ES-I3 (cell line): ENCODE results near the gene MYO15B.
A peak's percentile ranks its signal among the peaks of the same experiment; 100 is the strongest.

Source experiments
- H3K36me3 ChIP-seq: 2 replicates; pipeline ENCODE4 v1.6.1; 2013; ENCODE audit warnings: mild to moderate bottlenecking, low read length, control low read depth, moderate library complexity; ENCODE audit not compliant: insufficient read depth
- H3K4me1 ChIP-seq: 2 replicates; pipeline ENCODE4 v1.6.1; 2013; ENCODE audit warnings: mild to moderate bottlenecking, control low read depth, low read length; ENCODE audit not compliant: insufficient read depth
- H3K9ac ChIP-seq: 2 replicates; pipeline ENCODE4 v1.6.1; 2013; ENCODE audit warnings: low read depth, mild to moderate bottlenecking, low read length, moderate library complexity
- H3K9me3 ChIP-seq: 2 replicates; pipeline ENCODE4 v1.6.1; 2013; ENCODE audit warnings: mild to moderate bottlenecking, low read length, moderate library complexity; ENCODE audit not compliant: control insufficient read depth, insufficient read depth

The MYO15B gene

GRCh38 chr17:75666959-75667790 is 79.6 kb downstream of the MYO15B start, which contains the start of the genes RECQL5 and SAP30BP:
Gene RECQL5, minus strand, starts transcription at chr17:75667154. Its CDS starts 597 bp downstream, at chr17:75666557.
Gene SAP30BP, plus strand, starts transcription at chr17:75667338. Its CDS starts 35 bp downstream, at chr17:75667373.
- Histone ChIP-seq H3K9ac (peak within 1 kb of the TSS; percentile 76), H3K36me3 (peaks cover 26% of the 10 kb centered on the region), H3K4me1 (no peaks in the 10 kb centered on the region), H3K9me3 (no peaks in the 10 kb centered on the region)

GRCh38 chr17:75667825-75668224 is 80.2 kb downstream of the MYO15B start:
- Histone ChIP-seq H3K4me1 (no peaks in the 10 kb centered on the region), H3K36me3 (peaks cover 22% of the 10 kb centered on the region), H3K9ac (peak overlapping the region; percentile 76), H3K9me3 (no peaks in the 10 kb centered on the region)

- no peaks in the 10 kb centered on the region for H3K4me1 ChIP-seq
- no peak overlapping the region for H3K9ac ChIP-seq
- H3K36me3 ChIP-seq = peaks cover 20% of the 10 kb centered on the region
- no peaks in the 10 kb centered on the region for H3K9me3 ChIP-seq
These were observed 80.9 kb downstream of the MYO15B start for GRCh38 chr17:75668489-75668888.

- Histone ChIP-seq H3K4me1 (no peaks in the 10 kb centered on the region), H3K9ac (no peak overlapping the region), H3K9me3 (no peaks in the 10 kb centered on the region), H3K36me3 (peaks cover 17% of the 10 kb centered on the region)
These were observed 83.3 kb downstream of the MYO15B start for GRCh38 chr17:75670868-75671267.

DNA sequence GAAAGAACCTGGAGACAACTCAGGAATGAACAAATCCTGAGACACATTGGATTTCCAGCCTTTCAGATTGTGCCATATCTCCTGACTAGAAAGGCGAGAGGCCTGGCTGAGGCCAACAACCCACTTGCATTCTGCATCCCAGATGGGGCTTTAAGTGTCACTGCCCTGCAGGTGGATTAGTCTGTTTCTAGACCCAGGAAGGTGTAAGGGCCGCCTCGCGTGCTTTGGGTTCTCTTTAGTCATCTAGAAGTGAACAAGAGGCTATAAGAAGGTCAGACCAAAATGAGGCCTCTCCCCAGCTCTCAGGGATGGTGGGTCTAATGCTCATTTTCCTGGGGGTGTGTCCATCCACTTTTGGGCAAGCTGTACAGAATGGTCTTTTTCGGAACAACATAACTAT is 84.4 kb downstream of the MYO15B start:
- H3K9ac ChIP-seq = no peak overlapping the region
- H3K4me1 ChIP-seq = no peaks in the 10 kb centered on the region
- no peaks in the 10 kb centered on the region for H3K9me3 ChIP-seq
- peaks cover 17% of the 10 kb centered on the region for H3K36me3 ChIP-seq

DNA sequence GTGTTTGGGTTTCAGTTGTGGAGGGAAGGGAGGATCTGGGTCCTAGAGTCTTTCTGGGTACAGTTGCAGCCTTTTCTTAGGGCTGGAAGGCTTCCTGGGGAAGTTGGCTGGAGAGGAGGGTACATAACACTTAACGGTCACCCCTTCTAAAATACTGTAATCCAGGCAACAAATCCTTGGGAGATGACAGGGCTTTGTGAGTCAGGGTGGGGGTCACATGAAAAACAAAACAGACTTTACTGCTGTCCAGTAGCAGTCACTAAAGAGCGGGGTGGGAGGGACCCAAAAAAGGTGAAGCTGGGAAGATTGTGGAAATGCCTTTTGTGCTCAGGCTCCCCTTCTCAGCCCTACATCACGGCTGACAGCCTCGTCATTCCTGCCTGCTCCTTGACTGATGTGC is 85.9 kb downstream of the MYO15B start:
- Histone ChIP-seq H3K4me1 (no peaks in the 10 kb centered on the region), H3K36me3 (peaks cover 22% of the 10 kb centered on the region), H3K9ac (no peak overlapping the region), H3K9me3 (no peaks in the 10 kb centered on the region)
